Loucy (cell line): ENCODE results near the gene IFITM10.

Experiments used
- H2AFZ ChIP-seq: fragments of 200-600 bp; sonication (generic); 2 replicates; pipeline ENCODE4 v1.6.0; 2016; ENCODE audit warnings: antibody characterized with exemption, mild to moderate bottlenecking, low read length, moderate library complexity
- H3F3A ChIP-seq: fragments of 200-600 bp; 2 replicates; pipeline ENCODE4 v1.6.0; 2016; ENCODE audit warnings: antibody characterized with exemption, low read depth, mild to moderate bottlenecking
- H3K27me3 ChIP-seq: fragments of 200-600 bp; sonication (generic); 2 replicates; pipeline ENCODE4 v1.6.1; 2014; ENCODE audit warnings: low read length, mild to moderate bottlenecking; ENCODE audit not compliant: insufficient read depth, poor library complexity, severe bottlenecking
- H3K36me3 ChIP-seq: fragments of 200-600 bp; sonication (generic); 2 replicates; pipeline ENCODE4 v1.6.1; 2016; ENCODE audit warnings: low read length; ENCODE audit not compliant: insufficient read depth
- H3K4me1 ChIP-seq: fragments of 200-600 bp; sonication (generic); 2 replicates; pipeline ENCODE4 v1.5.1; 2014; ENCODE audit warnings: low read length, mild to moderate bottlenecking; ENCODE audit not compliant: insufficient read depth, poor library complexity, severe bottlenecking
- H3K4me2 ChIP-seq: fragments of 200-600 bp; sonication (generic); 2 replicates; pipeline ENCODE4 v1.6.0; 2014; ENCODE audit warnings: antibody characterized with exemption, low read length, low read depth, mild to moderate bottlenecking; ENCODE audit not compliant: poor library complexity, severe bottlenecking
- H3K4me3 ChIP-seq: fragments of 200-600 bp; sonication (generic); 2 replicates; pipeline ENCODE4 v1.5.1; 2014; ENCODE audit warnings: low read length, mild to moderate bottlenecking, mixed read lengths; ENCODE audit not compliant: poor library complexity, severe bottlenecking
- H3K79me2 ChIP-seq: fragments of 200-600 bp; sonication (generic); 2 replicates; pipeline ENCODE4 v1.6.1; 2014; ENCODE audit warnings: low read length; ENCODE audit not compliant: insufficient read depth
- H3K9ac ChIP-seq: fragments of 200-600 bp; sonication (generic); 2 replicates; pipeline ENCODE4 v1.6.0; 2014; ENCODE audit warnings: mild to moderate bottlenecking, low read depth, low read length, moderate library complexity; ENCODE audit not compliant: poor library complexity, severe bottlenecking
- H3K9me2 ChIP-seq: fragments of 200-600 bp; sonication (generic); replicated peaks from 2 replicates; pipeline ENCODE4 v1.6.1; 2016; ENCODE audit warnings: low read depth, low read length, mixed read lengths
- H3K9me3 ChIP-seq: fragments of 200-600 bp; sonication (generic); 2 replicates; pipeline ENCODE4 v1.6.1; 2014; ENCODE audit warnings: mild to moderate bottlenecking, antibody characterized with exemption, low read length, low read depth; ENCODE audit not compliant: insufficient read depth
- H4K20me1 ChIP-seq: fragments of 200-600 bp; sonication (generic); 2 replicates; pipeline ENCODE4 v1.6.0; 2014; ENCODE audit warnings: antibody characterized with exemption, low read length, mild to moderate bottlenecking; ENCODE audit not compliant: insufficient read depth, poor library complexity, severe bottlenecking
- CTCF ChIP-seq: fragments of 200-600 bp; sonication (generic); conservative IDR thresholded peaks from 2 replicates; pipeline ENCODE4 v1.5.1; 2014; ENCODE audit warnings: mild to moderate bottlenecking, antibody characterized with exemption, low read length
- EZH2phosphoT487 ChIP-seq: fragments of 200-600 bp; IDR thresholded peaks from 2 replicates; pipeline ENCODE4 v1.6.1; 2018; ENCODE audit warnings: antibody characterized with exemption, mild to moderate bottlenecking, moderate library complexity, borderline replicate concordance

IFITM10 gene

DNA sequence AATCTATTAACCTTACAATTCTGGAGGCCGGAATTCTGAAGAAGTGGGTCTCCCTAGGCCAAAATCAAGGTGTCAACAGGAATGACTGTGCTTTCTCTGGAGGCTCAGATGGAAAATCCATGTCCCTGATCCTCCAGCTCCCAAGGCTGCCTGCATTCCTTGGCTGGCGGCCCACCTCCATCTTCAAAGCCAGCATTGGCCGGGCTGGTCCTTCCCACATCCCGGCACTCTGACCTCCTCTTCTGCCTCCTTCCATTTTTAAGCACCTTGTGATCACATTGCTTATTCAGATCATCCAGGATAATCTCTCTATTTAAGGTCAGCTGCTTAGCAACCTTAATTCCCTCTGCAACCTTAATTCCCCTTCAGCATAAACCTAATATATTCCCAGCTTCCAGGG lies 36.1 kb upstream of the IFITM10 start:
- Histone ChIP-seq H3K36me3 (no peaks in the 10 kb centered on the region), H3K4me3 (no peak overlapping the region), H3K9ac (no peak overlapping the region), H3K4me2 (no peak overlapping the region), H4K20me1 (no peaks in the 10 kb centered on the region), H3F3A (no peaks in the 10 kb centered on the region), H3K79me2 (no peaks in the 10 kb centered on the region), H3K9me2 (no peaks in the 10 kb centered on the region), H3K27me3 (no peaks in the 10 kb centered on the region), H2AFZ (no peak overlapping the region), H3K4me1 (peaks cover 12% of the 10 kb centered on the region), H3K9me3 (no peaks in the 10 kb centered on the region)
- TF ChIP-seq EZH2phosphoT487 = no peak

GRCh38 chr11:1785749-1786413 lies 35.5 kb upstream of the IFITM10 start:
- no peaks in the 10 kb centered on the region for H3K36me3 ChIP-seq
- no peaks in the 10 kb centered on the region for H3K79me2 ChIP-seq
- TF ChIP-seq EZH2phosphoT487 = no peak
- TF ChIP-seq CTCF = no peak
- no peak overlapping the region for H3K9ac ChIP-seq
- H3F3A ChIP-seq = no peaks in the 10 kb centered on the region
- H2AFZ ChIP-seq = no peak overlapping the region
- H3K4me3 ChIP-seq = no peak overlapping the region
- no peaks in the 10 kb centered on the region for H4K20me1 ChIP-seq
- peaks cover 18% of the 10 kb centered on the region for H3K4me1 ChIP-seq
- no peak overlapping the region for H3K4me2 ChIP-seq
- no peaks in the 10 kb centered on the region for H3K27me3 ChIP-seq
- H3K9me3 ChIP-seq = no peaks in the 10 kb centered on the region
- H3K9me2 ChIP-seq = no peaks in the 10 kb centered on the region

DNA sequence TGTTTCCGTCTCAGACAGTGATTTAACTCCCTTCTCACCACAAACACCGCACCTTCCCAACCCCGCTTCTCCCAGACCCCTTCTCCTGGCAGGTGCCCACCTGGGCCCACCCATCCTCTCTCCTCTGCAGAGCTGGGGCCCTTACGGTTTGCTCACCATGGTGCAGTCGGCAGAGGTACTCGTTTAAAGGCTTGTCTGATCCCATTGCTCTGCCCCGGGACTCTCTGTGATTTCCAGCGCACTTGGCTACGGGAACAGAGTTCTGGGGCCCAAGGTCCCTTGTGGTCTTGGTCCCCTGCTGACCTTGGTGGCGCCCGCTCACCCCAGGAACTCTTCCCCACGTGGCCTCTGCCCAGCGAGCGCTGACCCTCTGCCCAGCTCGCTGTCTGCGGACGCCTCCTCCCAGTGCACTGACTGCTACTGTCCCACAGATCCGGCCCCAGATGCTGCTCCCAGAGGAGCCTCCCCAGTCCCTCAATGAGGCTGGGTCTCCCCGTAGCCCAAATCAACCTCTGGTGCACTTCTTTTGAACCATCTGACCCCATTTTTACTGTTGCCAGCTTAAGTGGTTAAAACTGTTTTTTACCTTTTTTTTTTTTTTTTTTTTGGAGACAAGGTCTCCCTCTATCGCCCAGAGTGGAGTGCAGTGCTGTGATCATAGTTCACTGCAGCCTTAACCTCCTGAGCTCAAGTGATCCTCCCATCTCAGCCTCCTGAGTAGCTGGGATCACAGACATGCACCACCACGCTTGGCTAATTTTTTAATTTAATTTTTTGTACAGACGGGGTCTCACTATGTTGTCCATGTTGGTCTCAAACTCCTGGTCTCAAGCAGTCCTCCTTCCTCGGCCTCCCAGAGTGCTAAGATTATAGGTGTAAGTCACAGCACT lies 34.6 kb upstream of the IFITM10 start:
- no peak for TF ChIP-seq EZH2phosphoT487
- TF ChIP-seq CTCF = no peak
- H3K9ac ChIP-seq = no peak overlapping the region
- no peaks in the 10 kb centered on the region for H3F3A ChIP-seq
- H3K9me2 ChIP-seq = no peaks in the 10 kb centered on the region
- no peaks in the 10 kb centered on the region for H3K79me2 ChIP-seq
- peaks cover 21% of the 10 kb centered on the region for H3K4me1 ChIP-seq
- no peak overlapping the region for H2AFZ ChIP-seq
- no peak overlapping the region for H3K4me2 ChIP-seq
- no peaks in the 10 kb centered on the region for H4K20me1 ChIP-seq
- H3K4me3 ChIP-seq = no peak overlapping the region
- H3K36me3 ChIP-seq = no peaks in the 10 kb centered on the region
- no peaks in the 10 kb centered on the region for H3K27me3 ChIP-seq
- H3K9me3 ChIP-seq = no peaks in the 10 kb centered on the region
